GM12891 (cell line): ENCODE data around the gene ING1.

Experiments used
- POLR2AphosphoS5 ChIP-seq: IDR thresholded peaks from 2 replicates; pipeline ENCODE4 v1.6.1; 2011; ENCODE audit warnings: low read depth, low read length, control low read depth
- TAF1 ChIP-seq: IDR thresholded peaks from 2 replicates; pipeline ENCODE4 v1.6.1; 2011; ENCODE audit warnings: low read depth, low read length, control low read depth

DNA sequence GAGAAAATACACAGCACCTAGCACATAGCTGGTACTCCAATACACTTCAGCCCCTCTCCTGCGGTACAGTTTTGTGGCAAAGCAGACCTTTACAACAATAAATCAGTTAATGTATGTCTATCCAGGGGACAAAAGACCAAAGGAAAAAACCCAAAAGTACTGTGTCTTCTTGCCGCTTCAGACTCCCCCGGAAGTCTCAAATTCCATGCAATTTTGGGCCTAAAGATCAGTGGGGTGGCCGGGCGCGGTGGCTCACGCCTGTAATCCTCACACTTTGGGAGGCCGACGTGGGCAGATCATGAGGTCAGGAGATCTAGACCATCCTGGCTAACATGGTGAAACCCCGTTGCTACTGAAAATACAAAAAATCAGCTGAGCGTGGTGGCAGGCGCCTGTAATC is 23.8 kb upstream of the ING1 start:
- TF ChIP-seq POLR2AphosphoS5 = no peak
- no peak for TF ChIP-seq TAF1
